ENCODE measurements around the gene NKG7. TPM values are rescaled to one million over a fixed set of nuclear protein-coding genes. Genes with fewer than 3 reads are reported as not detected.

The NKG7 gene
- total and polyA plus RNA-seq, 2 of the 13 experiments (the other 11 are each of a cell fraction or from before 2014, with no cell fraction given): 0.40 TPM; not detected in 1

DNA sequence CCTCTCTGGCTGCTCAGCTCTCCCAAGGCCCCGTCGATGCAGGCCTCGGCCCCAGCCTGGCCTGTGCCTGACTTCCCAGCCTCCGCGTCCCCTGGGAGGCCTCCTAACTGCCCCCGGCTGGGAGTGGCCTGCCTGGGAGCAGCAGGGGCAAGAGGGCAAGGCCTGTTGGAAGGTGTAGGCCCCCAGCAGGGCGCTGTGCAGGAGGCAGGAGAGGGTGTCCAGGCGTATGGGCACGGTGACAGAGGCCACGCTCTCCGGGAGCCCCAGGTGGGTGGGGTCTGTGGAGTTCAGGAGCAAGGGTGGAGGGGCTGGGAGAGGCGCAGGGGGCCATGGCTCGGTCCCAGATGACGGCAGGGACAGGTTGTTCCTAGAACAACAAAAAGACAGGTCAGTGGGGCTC, 16.7 kb upstream of the NKG7 start (continued):
- TF ChIP-seq ZNF292 (CRISPR knock-in tag; IDR thresholded peaks at IDR 0.05; ENCODE audit: borderline replicate concordance, low read depth): 0 out of 2 replicates have a peak, but pooled peaks have one; percentile 58
- 0 out of 2 replicates have a peak, but pooled peaks have one; percentile 33 for TF ChIP-seq PITX1 (CRISPR knock-in tag; IDR thresholded peaks at IDR 0.05)
- peak; percentile 2; the same call in 1 of the 2 replicates for TF ChIP-seq HNF4G (IDR thresholded peaks at IDR 0.05; ENCODE audit: borderline replicate concordance, low read depth, low read length)
- no peak; the same call in 1 of the 2 replicates for TF ChIP-seq HNF4G (CRISPR knock-in tag; IDR thresholded peaks at IDR 0.05; ENCODE audit: borderline replicate concordance, low read depth)
- peak; percentile 53; the same call in 1 of the 2 replicates for TF ChIP-seq MED1 (CRISPR knock-in tag; IDR thresholded peaks at IDR 0.05)
- TF ChIP-seq FOXO4 (CRISPR knock-in tag; conservative IDR thresholded peaks at IDR 0.05): no peak
- no peak for TF ChIP-seq ZNF510 (CRISPR knock-in tag; IDR thresholded peaks at IDR 0.05; ENCODE audit: low read depth)
- TF ChIP-seq, protein P1, sequence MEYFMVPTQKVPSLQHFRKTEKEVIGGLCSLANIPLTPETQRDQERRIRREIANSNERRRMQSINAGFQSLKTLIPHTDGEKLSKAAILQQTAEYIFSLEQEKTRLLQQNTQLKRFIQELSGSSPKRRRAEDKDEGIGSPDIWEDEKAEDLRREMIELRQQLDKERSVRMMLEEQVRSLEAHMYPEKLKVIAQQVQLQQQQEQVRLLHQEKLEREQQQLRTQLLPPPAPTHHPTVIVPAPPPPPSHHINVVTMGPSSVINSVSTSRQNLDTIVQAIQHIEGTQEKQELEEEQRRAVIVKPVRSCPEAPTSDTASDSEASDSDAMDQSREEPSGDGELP (IDR thresholded peaks at IDR 0.05; ENCODE audit: borderline replicate concordance, low read depth): peak; percentile 36; the same call in 1 of the 2 replicates
- 0 out of 2 replicates have a peak, but pooled peaks have one; percentile 66 for TF ChIP-seq ZBTB42 (CRISPR knock-in tag; IDR thresholded peaks at IDR 0.05)
- no peak for TF ChIP-seq ZFP90 (CRISPR knock-in tag; IDR thresholded peaks at IDR 0.05; ENCODE audit: borderline replicate concordance)
- TF ChIP-seq SRSF1 (optimal IDR thresholded peaks at IDR 0.05; ENCODE audit: low read depth, low read length): peak; percentile 63
- peak; percentile 48 for TF ChIP-seq BCL6 (CRISPR knock-in tag; IDR thresholded peaks at IDR 0.05)
- TF ChIP-seq, protein P2, sequence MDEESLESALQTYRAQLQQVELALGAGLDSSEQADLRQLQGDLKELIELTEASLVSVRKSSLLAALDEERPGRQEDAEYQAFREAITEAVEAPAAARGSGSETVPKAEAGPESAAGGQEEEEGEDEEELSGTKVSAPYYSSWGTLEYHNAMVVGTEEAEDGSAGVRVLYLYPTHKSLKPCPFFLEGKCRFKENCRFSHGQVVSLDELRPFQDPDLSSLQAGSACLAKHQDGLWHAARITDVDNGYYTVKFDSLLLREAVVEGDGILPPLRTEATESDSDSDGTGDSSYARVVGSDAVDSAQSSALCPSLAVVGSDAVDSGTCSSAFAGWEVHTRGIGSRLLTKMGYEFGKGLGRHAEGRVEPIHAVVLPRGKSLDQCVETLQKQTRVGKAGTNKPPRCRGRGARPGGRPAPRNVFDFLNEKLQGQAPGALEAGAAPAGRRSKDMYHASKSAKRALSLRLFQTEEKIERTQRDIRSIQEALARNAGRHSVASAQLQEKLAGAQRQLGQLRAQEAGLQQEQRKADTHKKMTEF (CRISPR knock-in tag; IDR thresholded peaks at IDR 0.05): peak; percentile 39; the same call in 1 of the 2 replicates
- TF ChIP-seq ZNF17 (CRISPR knock-in tag; IDR thresholded peaks at IDR 0.05): 0 out of 2 replicates have a peak, but pooled peaks have one; percentile 54
- peak; percentile 19; the same call in 1 of the 2 replicates for TF ChIP-seq ZNF768 (CRISPR knock-in tag; IDR thresholded peaks at IDR 0.05)
- peak; percentile 18; the same call in 1 of the 2 replicates for TF ChIP-seq RXRB (CRISPR knock-in tag; IDR thresholded peaks at IDR 0.05; ENCODE audit: borderline replicate concordance)
- TF ChIP-seq RBFOX2 (IDR thresholded peaks at IDR 0.05; ENCODE audit: low read depth, low read length): peak; percentile 76
- peak; percentile 39 for TF ChIP-seq HNRNPLL (IDR thresholded peaks at IDR 0.05; ENCODE audit: low read depth, low read length, poor library complexity, severe bottlenecking)
- TF ChIP-seq ZNF740 (CRISPR knock-in tag; IDR thresholded peaks at IDR 0.05): no peak
- TF ChIP-seq RARA (CRISPR knock-in tag; IDR thresholded peaks at IDR 0.05): peak; percentile 69
- 0 out of 2 replicates have a peak, but pooled peaks have one; percentile 47 for TF ChIP-seq SMAD1 (CRISPR knock-in tag; IDR thresholded peaks at IDR 0.05; ENCODE audit: borderline replicate concordance, low read depth)
- no peak for TF ChIP-seq SNAPC2 (CRISPR knock-in tag; IDR thresholded peaks at IDR 0.05)
- TF ChIP-seq MYC (CRISPR knock-in tag; IDR thresholded peaks at IDR 0.05; ENCODE audit: borderline replicate concordance): peak; percentile 35; the same call in 1 of the 2 replicates
- TF ChIP-seq ZNF777 (CRISPR knock-in tag; IDR thresholded peaks at IDR 0.05): peak; percentile 64
- TF ChIP-seq YY1 (IDR thresholded peaks at IDR 0.05; ENCODE audit: insufficient read depth, insufficient replicate concordance, low read depth, low read length): peak; percentile 12
- TF ChIP-seq SPEN (CRISPR knock-in tag; IDR thresholded peaks at IDR 0.05; ENCODE audit: low read depth): peak; percentile 78; the same call in 1 of the 2 replicates
- TF ChIP-seq SP1 (IDR thresholded peaks at IDR 0.05): no peak
- peak; percentile 33; the same call in 1 of the 2 replicates for TF ChIP-seq SP1 (CRISPR knock-in tag; IDR thresholded peaks at IDR 0.05)

Measured in HepG2 (cell line).